Hepatocyte (in vitro differentiated cells): ENCODE measurements around the gene RHOT2. TPM values are rescaled to one million over a fixed set of nuclear protein-coding genes. Genes with fewer than 3 reads are reported as not detected.

Source experiments
- DNase-seq: peaks from one replicate; pipeline ENCODE4 v3.0.0-alpha.2; 2016; ENCODE audit warnings: low spot score
- H2AFZ ChIP-seq: fragments of 200-600 bp; sonication (generic); 2 replicates; pipeline ENCODE4 v1.6.0; 2016; ENCODE audit warnings: antibody characterized with exemption, mild to moderate bottlenecking
- H3K27ac ChIP-seq: fragments of 200-600 bp; sonication (generic); 2 replicates; pipeline ENCODE4 v1.5.1; 2016; ENCODE audit warnings: mild to moderate bottlenecking
- H3K27me3 ChIP-seq: fragments of 200-600 bp; sonication (generic); 2 replicates; pipeline ENCODE4 v1.6.1; 2016
- H3K36me3 ChIP-seq: fragments of 200-600 bp; sonication (generic); replicated peaks from 2 replicates; pipeline ENCODE4 v1.5.1; 2016; ENCODE audit warnings: low read depth; ENCODE audit not compliant: insufficient read depth
- H3K4me1 ChIP-seq: fragments of 200-600 bp; sonication (generic); 2 replicates; pipeline ENCODE4 v1.5.1; 2016; ENCODE audit warnings: mild to moderate bottlenecking, moderate library complexity; ENCODE audit not compliant: insufficient read depth
- H3K4me2 ChIP-seq: fragments of 200-600 bp; sonication (generic); 2 replicates; pipeline ENCODE4 v1.6.0; 2016
- H3K4me3 ChIP-seq: fragments of 200-600 bp; sonication (generic); 2 replicates; pipeline ENCODE4 v1.5.1; 2016; ENCODE audit warnings: mild to moderate bottlenecking
- H3K79me2 ChIP-seq: fragments of 200-600 bp; sonication (generic); 2 replicates; pipeline ENCODE4 v1.6.0; 2017; ENCODE audit warnings: mild to moderate bottlenecking
- H3K9me2 ChIP-seq: fragments of 200-600 bp; sonication (generic); replicated peaks from 2 replicates; pipeline ENCODE4 v1.6.0; 2017; ENCODE audit warnings: mild to moderate bottlenecking; ENCODE audit not compliant: insufficient read depth
- H3K9me3 ChIP-seq: fragments of 200-600 bp; sonication (generic); 2 replicates; pipeline ENCODE4 v1.5.1; 2016; ENCODE audit warnings: low read depth, mild to moderate bottlenecking
- H4K20me1 ChIP-seq: fragments of 200-600 bp; sonication (generic); 2 replicates; pipeline ENCODE4 v1.6.0; 2016; ENCODE audit warnings: mild to moderate bottlenecking; ENCODE audit not compliant: insufficient read depth, poor library complexity, severe bottlenecking
- EZH2 ChIP-seq: fragments of 200-600 bp; sonication (generic); IDR thresholded peaks from 2 replicates; pipeline ENCODE4 v1.6.1; 2016; ENCODE audit warnings: antibody characterized with exemption, mild to moderate bottlenecking, borderline replicate concordance
- EZH2phosphoT487 ChIP-seq: fragments of 200-600 bp; sonication (generic); IDR thresholded peaks from one replicate; pipeline ENCODE4 v1.6.1; 2018; ENCODE audit warnings: antibody characterized with exemption, mild to moderate bottlenecking, low read depth, moderate library complexity; ENCODE audit not compliant: unreplicated experiment, severe bottlenecking
- WGBS: methylation state at CpG from one replicate; pipeline ENCODE4 v1.1.6; 2016; ENCODE audit warnings: low lambda C conversion rate; ENCODE audit errors: missing lambda C conversion rate; 5-methylcytosine and 5-hydroxymethylcytosine counted together
- polyA plus RNA-seq: library from polyadenylated mRNA; unstranded; fragments of >200 nt; fragmentation: Nextera tagmentation; extraction: Ambion mirVana; gene quantifications from 2 replicates; pipeline ENCODE4 v1.2.1, GENCODE V29; 2016
- total RNA-seq: library from RNA; depleted of rRNA; stranded (reverse); fragments of >200 nt; gene quantifications from 2 replicates; pipeline ENCODE4 v1.2.3, GENCODE V29; 2014
- TF ChIP-seq, protein P1 (sequence below): fragments of 200-600 bp; sonication (generic); IDR thresholded peaks from 2 replicates; pipeline ENCODE4 v1.5.1; 2016; ENCODE audit warnings: antibody characterized with exemption, mild to moderate bottlenecking; ENCODE audit not compliant: poor library complexity

RHOT2 gene
- total and polyA plus RNA-seq, 2 experiments from 2014 or later, result 63.2 to 158 TPM

- WGBS, result 93% methylated on average over 24 of the region's 24 CpGs
- no peak overlapping the region for H3K27ac ChIP-seq
These were observed 55.1 kb downstream of the RHOT2 start for GRCh38 chr16:722835-723633.

GRCh38 chr16:723695-724094 is 55.8 kb downstream of the RHOT2 start:
- no peak overlapping the region for H3K4me3 ChIP-seq
- H3K4me2 ChIP-seq, result no peak overlapping the region
- no peak overlapping the region for H2AFZ ChIP-seq
- no peaks in the 10 kb centered on the region for H3K9me3 ChIP-seq
- H3K36me3 ChIP-seq, result no peaks in the 10 kb centered on the region
- no peaks in the 10 kb centered on the region for H3K9me2 ChIP-seq
- DNase-seq, result no peak
- H3K27ac ChIP-seq, result no peak overlapping the region
- WGBS, result 96% methylated on average over 9 of the region's 9 CpGs
- no peak for TF ChIP-seq EZH2
- no peak for TF ChIP-seq EZH2phosphoT487
- TF ChIP-seq, protein P1, sequence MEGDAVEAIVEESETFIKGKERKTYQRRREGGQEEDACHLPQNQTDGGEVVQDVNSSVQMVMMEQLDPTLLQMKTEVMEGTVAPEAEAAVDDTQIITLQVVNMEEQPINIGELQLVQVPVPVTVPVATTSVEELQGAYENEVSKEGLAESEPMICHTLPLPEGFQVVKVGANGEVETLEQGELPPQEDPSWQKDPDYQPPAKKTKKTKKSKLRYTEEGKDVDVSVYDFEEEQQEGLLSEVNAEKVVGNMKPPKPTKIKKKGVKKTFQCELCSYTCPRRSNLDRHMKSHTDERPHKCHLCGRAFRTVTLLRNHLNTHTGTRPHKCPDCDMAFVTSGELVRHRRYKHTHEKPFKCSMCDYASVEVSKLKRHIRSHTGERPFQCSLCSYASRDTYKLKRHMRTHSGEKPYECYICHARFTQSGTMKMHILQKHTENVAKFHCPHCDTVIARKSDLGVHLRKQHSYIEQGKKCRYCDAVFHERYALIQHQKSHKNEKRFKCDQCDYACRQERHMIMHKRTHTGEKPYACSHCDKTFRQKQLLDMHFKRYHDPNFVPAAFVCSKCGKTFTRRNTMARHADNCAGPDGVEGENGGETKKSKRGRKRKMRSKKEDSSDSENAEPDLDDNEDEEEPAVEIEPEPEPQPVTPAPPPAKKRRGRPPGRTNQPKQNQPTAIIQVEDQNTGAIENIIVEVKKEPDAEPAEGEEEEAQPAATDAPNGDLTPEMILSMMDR, result no peak
- peaks cover 30% of the 10 kb centered on the region for H3K4me1 ChIP-seq
- H3K79me2 ChIP-seq, result no peaks in the 10 kb centered on the region
- peaks cover 11% of the 10 kb centered on the region for H4K20me1 ChIP-seq
- peaks cover 7% of the 10 kb centered on the region for H3K27me3 ChIP-seq

More at GRCh38 chr16:722835-723633, 55.1 kb downstream of the RHOT2 start:
- no peaks in the 10 kb centered on the region for H3K9me3 ChIP-seq
- peaks cover 7% of the 10 kb centered on the region for H3K27me3 ChIP-seq
- no peaks in the 10 kb centered on the region for H3K79me2 ChIP-seq
- H2AFZ ChIP-seq, result no peak overlapping the region
- no peak overlapping the region for H3K4me3 ChIP-seq
- H3K4me2 ChIP-seq, result no peak overlapping the region
- H3K9me2 ChIP-seq, result no peaks in the 10 kb centered on the region
- H3K4me1 ChIP-seq, result peaks cover 25% of the 10 kb centered on the region
- TF ChIP-seq EZH2phosphoT487, result no peak
- TF ChIP-seq, protein P1, result no peak
- TF ChIP-seq EZH2, result no peak
- H4K20me1 ChIP-seq, result peaks cover 11% of the 10 kb centered on the region
- H3K36me3 ChIP-seq, result no peaks in the 10 kb centered on the region
- no peak for DNase-seq

Other genes starting within 250 kb of the RHOT2 start
- 39.9 and 47.3 TPM in 2 replicates for gene RAB11FIP3, start 242.5 kb upstream of the RHOT2 start, total RNA-seq
- gene RAB11FIP3, start 242.5 kb upstream of the RHOT2 start, polyA plus RNA-seq, result 72.8 and 81.0 TPM in 2 replicates
- 41.7 and 51.0 TPM in 2 replicates for gene CAPN15, start 140.4 kb upstream of the RHOT2 start, total RNA-seq
- gene CAPN15, start 140.4 kb upstream of the RHOT2 start, polyA plus RNA-seq, result 42.7 and 47.9 TPM in 2 replicates
- gene PRR35, start 107.7 kb upstream of the RHOT2 start, total RNA-seq, result not detected in 2 replicates
- gene PRR35, start 107.7 kb upstream of the RHOT2 start, polyA plus RNA-seq, result not detected in 2 replicates
- 1.0 and 1.2 TPM in 2 replicates for gene NHLRC4, start 101.1 kb upstream of the RHOT2 start, total RNA-seq
- gene NHLRC4, start 101.1 kb upstream of the RHOT2 start, polyA plus RNA-seq, result 0.25 and 1.7 TPM in 2 replicates
- gene PIGQ, start 98.2 kb upstream of the RHOT2 start, total RNA-seq, result 26.7 and 30.0 TPM in 2 replicates
- gene PIGQ, start 98.2 kb upstream of the RHOT2 start, polyA plus RNA-seq, result 58.6 and 64.6 TPM in 2 replicates
- 28.4 and 30.2 TPM in 2 replicates for gene RAB40C, start 78.1 kb upstream of the RHOT2 start, total RNA-seq
- gene RAB40C, start 78.1 kb upstream of the RHOT2 start, polyA plus RNA-seq, result 30.8 and 32.7 TPM in 2 replicates
- 0.24 and 0.43 TPM in 2 replicates for gene WFIKKN1, start 37.1 kb upstream of the RHOT2 start, total RNA-seq
- 0.88 and 2.1 TPM in 2 replicates for gene WFIKKN1, start 37.1 kb upstream of the RHOT2 start, polyA plus RNA-seq
- 75.4 and 77.9 TPM in 2 replicates for gene METTL26, start 31.8 kb upstream of the RHOT2 start, total RNA-seq
- 151 and 155 TPM in 2 replicates for gene METTL26, start 31.8 kb upstream of the RHOT2 start, polyA plus RNA-seq
- gene MCRIP2, start 26.3 kb upstream of the RHOT2 start, total RNA-seq, result 43.0 and 61.4 TPM in 2 replicates
- 95.2 and 100 TPM in 2 replicates for gene MCRIP2, start 26.3 kb upstream of the RHOT2 start, polyA plus RNA-seq
- 6.4 and 14.4 TPM in 2 replicates for gene WDR90, start 18.8 kb upstream of the RHOT2 start, total RNA-seq
- gene WDR90, start 18.8 kb upstream of the RHOT2 start, polyA plus RNA-seq, result 25.1 and 30.3 TPM in 2 replicates
- gene RHBDL1, start 7.5 kb downstream of the RHOT2 start, total RNA-seq, result 2.3 and 3.4 TPM in 2 replicates
- 4.2 and 8.1 TPM in 2 replicates for gene RHBDL1, start 7.5 kb downstream of the RHOT2 start, polyA plus RNA-seq
- gene STUB1, start 12.3 kb downstream of the RHOT2 start, total RNA-seq, result 116 TPM in 2 replicates
- 231 and 249 TPM in 2 replicates for gene STUB1, start 12.3 kb downstream of the RHOT2 start, polyA plus RNA-seq
- 44.3 and 47.8 TPM in 2 replicates for gene JMJD8, start 16.2 kb downstream of the RHOT2 start, total RNA-seq
- gene JMJD8, start 16.2 kb downstream of the RHOT2 start, polyA plus RNA-seq, result 83.4 and 84.3 TPM in 2 replicates
- gene WDR24, start 22.3 kb downstream of the RHOT2 start, total RNA-seq, result 6.7 and 15.1 TPM in 2 replicates
- gene WDR24, start 22.3 kb downstream of the RHOT2 start, polyA plus RNA-seq, result 22.2 and 24.0 TPM in 2 replicates
- gene FBXL16, start 37.7 kb downstream of the RHOT2 start, total RNA-seq, result 0.07 and 0.28 TPM in 2 replicates
- gene FBXL16, start 37.7 kb downstream of the RHOT2 start, polyA plus RNA-seq, result 0.28 and 0.38 TPM in 2 replicates
- 8.3 and 22.7 TPM in 2 replicates for gene METRN, start 47.0 kb downstream of the RHOT2 start, total RNA-seq
- 68.1 and 80.4 TPM in 2 replicates for gene METRN, start 47.0 kb downstream of the RHOT2 start, polyA plus RNA-seq
- 32.0 and 38.8 TPM in 2 replicates for gene ANTKMT, start 53.0 kb downstream of the RHOT2 start, total RNA-seq
- gene ANTKMT, start 53.0 kb downstream of the RHOT2 start, polyA plus RNA-seq, result 81.0 and 81.8 TPM in 2 replicates
- gene CCDC78, start 58.3 kb downstream of the RHOT2 start, total RNA-seq, result 2.2 and 3.4 TPM in 2 replicates
- 5.8 and 6.8 TPM in 2 replicates for gene CCDC78, start 58.3 kb downstream of the RHOT2 start, polyA plus RNA-seq
- 14.5 and 15.5 TPM in 2 replicates for gene HAGHL, start 59.0 kb downstream of the RHOT2 start, total RNA-seq
- gene HAGHL, start 59.0 kb downstream of the RHOT2 start, polyA plus RNA-seq, result 31.5 and 32.3 TPM in 2 replicates
- gene CIAO3, start 72.9 kb downstream of the RHOT2 start, total RNA-seq, result 28.5 and 39.0 TPM in 2 replicates
- gene CIAO3, start 72.9 kb downstream of the RHOT2 start, polyA plus RNA-seq, result 42.8 and 61.8 TPM in 2 replicates
- 2.4 and 2.5 TPM in 2 replicates for gene MSLN, start 92.6 kb downstream of the RHOT2 start, total RNA-seq
- 5.6 and 8.0 TPM in 2 replicates for gene MSLN, start 92.6 kb downstream of the RHOT2 start, polyA plus RNA-seq
- 25.2 and 27.6 TPM in 2 replicates for gene RPUSD1, start 120.2 kb downstream of the RHOT2 start, total RNA-seq
- gene RPUSD1, start 120.2 kb downstream of the RHOT2 start, polyA plus RNA-seq, result 34.5 and 37.8 TPM in 2 replicates
- 5.1 and 9.7 TPM in 2 replicates for gene CHTF18, start 120.5 kb downstream of the RHOT2 start, total RNA-seq
- gene CHTF18, start 120.5 kb downstream of the RHOT2 start, polyA plus RNA-seq, result 18.1 and 21.6 TPM in 2 replicates
- not detected in 2 replicates for gene GNG13, start 132.6 kb downstream of the RHOT2 start, total RNA-seq
- not detected in 2 replicates for gene GNG13, start 132.6 kb downstream of the RHOT2 start, polyA plus RNA-seq